DND-41 (cell line): ENCODE data around the gene CEBPB.

Experiments used
- EZH2 ChIP-seq: IDR thresholded peaks from 3 replicates; pipeline ENCODE4 v1.6.1; 2012; ENCODE audit warnings: borderline replicate concordance, low read depth, mild to moderate bottlenecking, moderate library complexity, low read length, inconsistent platforms; ENCODE audit not compliant: severe bottlenecking
- TF ChIP-seq, protein P1 (sequence below): IDR thresholded peaks from 2 replicates; pipeline ENCODE4 v1.5.1; 2012; ENCODE audit warnings: borderline replicate concordance, low read length, moderate library complexity, mild to moderate bottlenecking; ENCODE audit not compliant: poor library complexity, severe bottlenecking; ENCODE audit errors: extremely low read depth

DNA sequence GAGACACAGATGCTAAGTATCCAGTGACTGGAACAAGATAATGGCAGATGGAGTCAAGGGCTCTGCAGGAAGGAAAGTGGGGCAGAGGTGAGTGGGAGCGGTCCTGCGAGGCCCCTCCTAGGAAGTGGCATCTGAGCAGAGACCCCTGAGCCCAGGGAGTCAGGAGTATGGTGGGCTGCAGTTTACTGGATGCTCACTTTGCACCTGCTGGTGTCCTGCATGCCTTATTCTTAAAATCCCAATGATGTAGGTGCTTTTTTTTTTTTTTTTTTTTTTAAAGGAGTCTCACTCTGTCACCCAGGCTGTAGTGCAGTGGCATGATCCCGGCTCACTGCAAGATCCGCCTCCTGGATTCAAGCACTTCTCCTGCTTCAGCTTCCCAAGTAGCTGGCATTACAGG, 5.6 kb downstream of the CEBPB start:
- TF ChIP-seq, protein P1, sequence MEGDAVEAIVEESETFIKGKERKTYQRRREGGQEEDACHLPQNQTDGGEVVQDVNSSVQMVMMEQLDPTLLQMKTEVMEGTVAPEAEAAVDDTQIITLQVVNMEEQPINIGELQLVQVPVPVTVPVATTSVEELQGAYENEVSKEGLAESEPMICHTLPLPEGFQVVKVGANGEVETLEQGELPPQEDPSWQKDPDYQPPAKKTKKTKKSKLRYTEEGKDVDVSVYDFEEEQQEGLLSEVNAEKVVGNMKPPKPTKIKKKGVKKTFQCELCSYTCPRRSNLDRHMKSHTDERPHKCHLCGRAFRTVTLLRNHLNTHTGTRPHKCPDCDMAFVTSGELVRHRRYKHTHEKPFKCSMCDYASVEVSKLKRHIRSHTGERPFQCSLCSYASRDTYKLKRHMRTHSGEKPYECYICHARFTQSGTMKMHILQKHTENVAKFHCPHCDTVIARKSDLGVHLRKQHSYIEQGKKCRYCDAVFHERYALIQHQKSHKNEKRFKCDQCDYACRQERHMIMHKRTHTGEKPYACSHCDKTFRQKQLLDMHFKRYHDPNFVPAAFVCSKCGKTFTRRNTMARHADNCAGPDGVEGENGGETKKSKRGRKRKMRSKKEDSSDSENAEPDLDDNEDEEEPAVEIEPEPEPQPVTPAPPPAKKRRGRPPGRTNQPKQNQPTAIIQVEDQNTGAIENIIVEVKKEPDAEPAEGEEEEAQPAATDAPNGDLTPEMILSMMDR: no peak
- TF ChIP-seq EZH2: no peak
